Measurements from ENCODE around the gene ACO2.

ACO2 gene

DNA sequence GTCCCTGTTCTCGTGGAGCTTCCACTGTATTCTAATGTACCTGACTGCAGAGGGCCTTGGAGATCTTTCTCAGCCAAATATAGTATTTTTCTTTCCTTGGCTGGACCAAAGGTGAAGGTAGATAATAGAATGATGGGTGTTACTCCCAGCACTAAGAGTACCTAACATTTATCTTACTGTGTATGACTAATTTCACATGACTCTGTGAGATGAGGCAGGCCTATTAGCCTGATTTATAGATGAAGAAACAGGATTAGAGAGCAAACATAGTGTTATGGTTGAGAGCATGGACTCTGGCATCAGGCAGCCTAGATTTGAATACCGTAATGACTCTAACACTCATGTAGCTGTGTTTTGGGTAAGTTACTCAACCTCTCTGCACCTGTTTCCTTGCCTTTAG lies 2.7 kb downstream of the ACO2 start:
- no peak overlapping the region for H3K27ac Mint-ChIP-seq

DNA sequence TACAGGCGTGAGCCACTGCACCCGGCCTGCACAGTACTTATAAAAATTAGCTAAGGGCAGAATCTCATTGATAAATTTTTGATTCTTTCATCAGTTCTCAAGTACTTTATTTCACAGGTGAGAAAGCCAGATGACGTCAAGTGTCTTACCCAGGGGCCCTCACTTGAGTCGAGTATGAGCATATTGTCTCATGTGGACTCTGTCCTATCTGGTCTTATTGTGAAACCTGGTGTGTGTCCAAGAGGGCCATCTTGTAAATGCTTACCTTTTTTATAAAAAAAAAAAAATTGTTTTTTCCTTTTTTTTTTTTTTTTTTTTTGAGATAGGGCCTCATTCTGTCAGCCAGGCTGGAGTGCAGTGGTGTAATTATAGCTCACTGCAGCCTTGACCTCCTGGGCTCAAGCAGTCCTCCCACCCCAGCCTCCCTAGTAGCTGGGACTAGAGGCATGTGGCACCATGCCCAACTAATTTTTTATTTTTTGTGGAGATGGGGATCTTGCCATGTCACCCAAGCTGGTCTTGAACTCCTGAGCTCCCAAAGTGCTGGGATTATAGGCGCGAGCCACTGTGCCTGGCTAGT lies 6.0 kb downstream of the ACO2 start:
- DNase-seq: no peak
- H3K27ac Mint-ChIP-seq: peak overlapping the region; percentile 45
- TF ChIP-seq CTCF (IDR thresholded peaks at IDR 0.05): no peak
- H3K9me3 Mint-ChIP-seq: no peaks in the 10 kb centered on the region
- H3K36me3 Mint-ChIP-seq (ENCODE audit: low read depth): no peaks in the 10 kb centered on the region
- no peaks in the 10 kb centered on the region for H3K27me3 Mint-ChIP-seq (ENCODE audit: low read depth, poor library complexity)
- H3K4me1 Mint-ChIP-seq: peaks cover 23% of the 10 kb centered on the region
- no peak overlapping the region for H3K4me3 Mint-ChIP-seq

More for the DNA sequence above, 2.7 kb downstream of the ACO2 start:
- Mint-ChIP-seq H3K27me3 (ENCODE audit: low read depth, poor library complexity) (no peaks in the 10 kb centered on the region), H3K9me3 (no peaks in the 10 kb centered on the region), H3K4me1 (peaks cover 41% of the 10 kb centered on the region), H3K36me3 (ENCODE audit: low read depth) (peaks cover 12% of the 10 kb centered on the region), H3K4me3 (no peak overlapping the region)
- DNase-seq: no peak
- TF ChIP-seq CTCF (IDR thresholded peaks at IDR 0.05): no peak

- peaks cover 15% of the 10 kb centered on the region for H3K4me1 Mint-ChIP-seq
- H3K4me3 Mint-ChIP-seq: no peak overlapping the region
- no peak for DNase-seq
- H3K27ac Mint-ChIP-seq: no peak overlapping the region
- H3K36me3 Mint-ChIP-seq (ENCODE audit: low read depth): no peaks in the 10 kb centered on the region
- H3K9me3 Mint-ChIP-seq: no peaks in the 10 kb centered on the region
- no peaks in the 10 kb centered on the region for H3K27me3 Mint-ChIP-seq (ENCODE audit: low read depth, poor library complexity)
- TF ChIP-seq CTCF (IDR thresholded peaks at IDR 0.05): no peak
These were observed 9.6 kb downstream of the ACO2 start for GRCh38 chr22:41478473-41478872.

GRCh38 chr22:41478891-41479521 lies 10.1 kb downstream of the ACO2 start:
- peak overlapping the region; percentile 7 for H3K27ac Mint-ChIP-seq
- no peak for DNase-seq
- H3K4me1 Mint-ChIP-seq: peaks cover 11% of the 10 kb centered on the region
- TF ChIP-seq CTCF (IDR thresholded peaks at IDR 0.05): no peak
- no peak overlapping the region for H3K4me3 Mint-ChIP-seq
- H3K27me3 Mint-ChIP-seq (ENCODE audit: low read depth, poor library complexity): no peaks in the 10 kb centered on the region
- no peaks in the 10 kb centered on the region for H3K9me3 Mint-ChIP-seq
- H3K36me3 Mint-ChIP-seq (ENCODE audit: low read depth): no peaks in the 10 kb centered on the region

DNA sequence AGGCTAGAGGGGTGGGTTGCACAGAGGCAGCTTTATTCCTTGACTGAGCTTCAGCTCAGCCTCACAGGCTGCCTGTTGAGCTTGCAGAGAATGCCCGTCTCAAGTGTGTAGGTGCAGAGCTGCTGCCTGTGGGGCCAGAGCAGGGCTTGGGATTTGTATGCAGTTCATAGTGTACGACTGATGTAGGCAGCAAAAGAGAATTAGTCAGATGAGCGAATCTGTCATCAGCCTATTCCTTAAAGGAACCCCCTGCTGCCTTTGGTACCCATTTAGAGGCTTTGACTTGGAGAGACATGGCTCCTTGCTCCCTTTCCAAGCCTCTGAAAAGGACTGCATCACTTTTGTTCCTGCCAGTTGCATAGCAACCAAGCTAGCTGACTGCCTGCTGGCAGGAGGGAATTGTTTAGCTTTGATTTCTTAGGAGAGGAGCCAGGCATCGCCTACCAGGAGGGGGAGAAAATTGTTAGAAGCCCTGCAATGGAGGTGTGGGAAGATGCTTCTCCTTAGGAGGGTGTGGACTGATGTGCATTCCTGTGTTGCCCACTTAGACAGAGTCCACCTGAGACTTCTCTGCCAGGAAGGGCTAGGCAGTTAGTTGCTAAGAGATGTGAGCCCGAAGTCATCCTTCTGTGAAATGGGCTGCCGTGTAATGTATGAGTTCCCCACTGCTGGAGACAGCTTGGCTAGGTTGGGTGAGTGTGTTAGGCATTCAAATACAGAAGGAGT lies 10.9 kb downstream of the ACO2 start:
- Mint-ChIP-seq H3K27me3 (ENCODE audit: low read depth, poor library complexity) (no peaks in the 10 kb centered on the region), H3K9me3 (no peaks in the 10 kb centered on the region), H3K4me1 (peaks cover 9% of the 10 kb centered on the region), H3K27ac (no peak overlapping the region), H3K36me3 (ENCODE audit: low read depth) (no peaks in the 10 kb centered on the region), H3K4me3 (no peak overlapping the region)
- no peak for DNase-seq
- TF ChIP-seq CTCF (IDR thresholded peaks at IDR 0.05): no peak
